Stimulated activated CD8-positive, alpha-beta memory T cell treated with anti-CD3 and anti-CD28 coated beads, Interleukin-4, amount 100 ng/mL, for 48 hours (primary cell): ENCODE data around the gene NEIL1.

Source experiments
- DNase-seq: peaks from one replicate; pipeline ENCODE4 v3.0.0-alpha.2; 2020

Gene NEIL1

DNA sequence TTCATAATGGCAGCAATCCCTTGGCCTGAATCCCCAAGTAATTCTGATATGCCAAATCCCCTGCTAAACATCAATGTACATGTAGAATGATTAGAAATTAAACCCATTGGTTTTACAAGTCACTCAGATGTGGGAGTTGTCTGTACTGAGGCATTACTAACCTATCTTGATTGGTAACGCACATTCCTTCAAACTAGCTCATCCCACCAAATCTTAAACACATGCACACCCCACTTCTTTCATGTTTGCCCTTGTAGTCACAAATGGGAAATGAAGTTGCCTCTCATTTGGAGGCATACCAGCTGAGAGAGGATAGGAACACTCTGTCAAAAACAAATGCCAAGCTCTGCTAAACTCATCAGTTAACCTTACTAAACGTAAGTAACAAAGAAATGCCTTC, 50.7 kb downstream of the NEIL1 start:
- DNase-seq = no peak

DNA sequence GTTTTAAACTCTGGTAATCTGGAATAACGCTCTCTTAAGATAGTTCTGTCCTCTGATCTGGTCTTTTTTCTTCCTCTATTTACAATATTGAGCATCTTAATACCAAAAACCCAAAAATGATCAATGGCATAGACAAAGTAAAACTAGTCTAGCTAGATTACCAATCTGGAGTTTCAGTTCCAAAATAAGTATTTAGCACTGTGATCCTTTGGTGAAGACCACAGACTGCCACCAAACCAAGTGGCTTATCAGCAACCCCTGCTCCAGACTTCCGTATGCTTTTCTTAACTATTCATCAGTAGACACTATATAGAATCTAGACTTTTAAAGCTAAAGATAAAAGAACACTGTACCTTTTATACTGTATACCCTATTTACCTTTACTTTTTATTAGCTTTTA, 57.1 kb downstream of the NEIL1 start:
- no peak for DNase-seq
